DLD1 (cell line): Measurements from ENCODE around the gene CHN2.

Experiments
- in situ Hi-C: cut with HindIII; loops from 2 replicates; pipeline ENCODE4 v1.10.0; 2017; ENCODE audit warnings: low sequenced_read_pairs

CHN2 gene

DNA sequence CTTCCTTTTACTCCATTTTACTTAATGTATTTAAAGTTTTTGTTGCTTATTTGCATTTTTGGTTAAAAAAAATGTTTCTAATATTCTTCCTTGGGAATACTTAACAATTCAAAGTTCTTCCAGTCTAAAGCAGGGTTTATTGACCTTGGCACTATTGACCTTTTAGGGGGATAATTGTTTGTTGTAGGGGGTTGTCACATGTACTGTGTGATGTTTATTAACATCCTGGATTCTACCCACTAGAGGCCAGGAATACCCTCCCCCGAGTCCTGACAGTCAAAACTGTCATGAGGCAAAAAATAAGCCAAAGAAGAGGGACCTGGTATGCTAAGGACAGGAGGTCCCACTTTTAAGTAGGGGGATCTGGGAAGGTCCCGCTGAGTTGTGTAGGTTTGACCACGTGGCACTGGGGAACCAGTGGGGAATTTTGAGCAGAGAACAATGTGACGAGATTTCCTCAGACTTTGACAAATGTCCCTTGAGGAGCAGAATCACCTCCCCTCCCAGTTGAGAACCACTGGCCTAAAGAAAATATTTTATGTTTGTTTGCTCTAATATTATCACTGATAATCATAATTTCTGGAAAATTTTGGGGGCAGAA is 190.7 kb downstream of the CHN2 start:
- in situ Hi-C loops: no loop called here

DNA sequence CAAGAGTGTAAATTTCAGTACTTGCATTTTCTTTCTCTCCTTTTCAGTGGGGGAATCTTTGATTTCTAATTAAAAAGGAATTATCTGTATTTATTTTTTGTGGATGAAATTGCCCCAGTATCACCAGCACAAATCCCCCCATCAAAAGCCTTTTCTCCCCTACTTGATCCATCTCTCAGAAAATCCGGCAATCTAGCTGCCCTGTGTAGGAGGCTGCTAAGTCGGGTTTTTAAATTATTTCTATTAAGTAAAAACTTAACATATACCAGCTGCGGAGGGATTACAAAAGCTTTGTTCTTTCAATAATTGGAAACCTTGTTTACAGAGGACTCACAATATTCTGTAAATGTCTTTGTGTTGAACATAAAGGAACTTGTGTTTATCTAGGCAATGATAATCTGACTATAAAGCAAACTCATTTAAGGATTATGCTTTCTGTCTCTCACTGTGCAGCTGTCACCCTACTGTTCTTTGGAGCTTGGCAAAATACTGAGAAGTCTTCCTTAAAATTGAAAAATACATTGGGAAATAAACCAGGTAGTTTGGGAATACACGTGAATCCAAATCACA is 191.7 kb downstream of the CHN2 start:
- in situ Hi-C loops: no loop called here

DNA sequence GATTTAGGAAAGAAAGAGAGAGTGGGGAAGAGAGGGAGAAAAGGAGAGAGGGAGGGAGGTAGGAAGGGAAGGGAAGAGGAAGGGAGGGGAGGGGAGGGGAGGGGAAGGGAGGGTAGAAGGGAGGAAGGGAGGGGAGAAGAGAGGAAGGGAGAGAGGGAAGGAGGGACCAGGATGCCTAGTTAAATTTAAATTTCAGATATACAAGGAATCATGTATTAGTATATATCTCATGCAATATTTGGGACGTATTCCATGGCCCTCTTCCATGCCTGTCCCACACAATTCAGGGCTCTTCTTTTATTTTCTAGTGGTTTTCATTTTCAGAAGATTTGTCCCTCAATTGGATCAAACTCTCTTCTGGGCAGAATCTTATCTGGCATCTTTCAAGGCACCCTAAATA is 196.7 kb downstream of the CHN2 start:
- in situ Hi-C loops: no loop called here

DNA sequence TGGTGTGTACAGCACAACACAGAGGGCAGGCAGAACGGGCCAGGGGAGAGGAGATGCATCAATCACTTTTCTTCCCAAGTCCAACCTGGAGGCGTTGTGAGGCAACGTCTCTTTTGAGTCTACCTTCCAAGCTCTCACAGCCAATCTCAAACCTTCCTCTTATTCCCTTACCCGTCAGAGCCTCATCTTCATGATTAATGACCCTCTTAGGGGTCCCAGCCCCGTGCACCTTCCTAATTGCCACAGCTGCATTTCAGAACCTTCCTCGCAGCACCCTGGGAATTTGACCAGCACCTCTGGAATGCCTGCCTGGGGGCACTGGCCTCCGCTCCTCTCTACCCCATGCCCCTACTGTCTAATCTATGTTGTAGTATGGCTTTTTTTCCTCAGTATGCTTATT is 199.7 kb downstream of the CHN2 start:
- in situ Hi-C loops: no loop called here

DNA sequence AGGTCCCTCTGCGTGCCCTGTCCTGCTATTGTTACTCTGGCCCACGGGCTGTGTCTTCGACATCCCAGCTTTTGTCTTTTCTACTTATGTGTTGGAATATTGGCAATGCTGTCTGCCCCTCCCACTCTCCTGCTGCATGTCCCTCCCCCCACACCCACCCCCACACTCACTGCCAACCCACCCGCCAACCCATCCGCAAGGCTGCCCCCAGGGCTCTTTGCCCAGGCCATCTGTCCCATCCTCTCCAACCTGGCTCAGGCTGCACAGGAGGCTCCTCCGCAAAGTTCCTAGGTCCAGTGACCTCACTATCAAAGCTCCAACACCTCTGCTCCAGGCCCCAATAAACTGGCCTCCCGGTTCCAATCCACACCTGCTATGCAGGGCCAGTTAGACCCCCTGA is 202.0 kb downstream of the CHN2 start:
- in situ Hi-C loops: no loop called here

DNA sequence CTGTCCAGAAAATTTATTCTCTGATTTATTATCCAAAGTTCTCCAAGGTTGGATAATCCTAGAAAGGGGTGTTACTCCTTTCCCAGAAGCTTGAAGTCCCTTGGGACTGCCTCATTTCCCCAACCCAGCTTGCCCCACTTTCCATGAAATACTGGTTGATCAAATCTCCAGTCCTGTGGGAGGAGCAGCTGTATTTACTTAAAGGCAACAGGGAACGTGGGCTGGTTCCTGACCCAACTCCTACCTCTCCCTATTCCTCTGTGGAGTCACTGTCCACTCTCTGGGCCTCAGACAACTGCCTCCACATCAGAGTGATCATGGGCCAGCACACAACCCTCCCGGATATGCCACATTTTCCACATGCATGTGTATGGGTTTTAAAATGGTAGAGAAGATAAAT is 202.8 kb downstream of the CHN2 start:
- in situ Hi-C loops: no loop called here

DNA sequence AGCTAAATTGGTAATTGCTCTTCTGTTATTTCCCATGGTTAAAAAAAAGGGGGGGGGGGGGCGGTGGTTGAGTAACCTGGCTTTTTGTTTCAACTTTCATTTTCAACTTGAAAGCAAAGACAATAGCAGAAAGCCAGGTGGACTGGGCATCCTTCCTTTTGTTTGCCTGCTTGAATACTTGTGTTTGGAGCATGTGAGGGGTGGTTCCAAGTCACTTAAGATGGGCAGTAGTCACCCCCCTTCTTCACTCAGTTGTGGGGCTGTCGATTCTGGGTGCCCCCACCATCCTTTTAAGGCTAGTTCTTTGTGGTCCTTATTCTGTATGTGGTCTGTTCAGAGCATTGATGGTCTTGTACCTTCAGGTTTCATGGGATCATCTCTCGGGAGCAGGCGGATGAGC is 203.4 kb downstream of the CHN2 start:
- in situ Hi-C loops: no loop called here

DNA sequence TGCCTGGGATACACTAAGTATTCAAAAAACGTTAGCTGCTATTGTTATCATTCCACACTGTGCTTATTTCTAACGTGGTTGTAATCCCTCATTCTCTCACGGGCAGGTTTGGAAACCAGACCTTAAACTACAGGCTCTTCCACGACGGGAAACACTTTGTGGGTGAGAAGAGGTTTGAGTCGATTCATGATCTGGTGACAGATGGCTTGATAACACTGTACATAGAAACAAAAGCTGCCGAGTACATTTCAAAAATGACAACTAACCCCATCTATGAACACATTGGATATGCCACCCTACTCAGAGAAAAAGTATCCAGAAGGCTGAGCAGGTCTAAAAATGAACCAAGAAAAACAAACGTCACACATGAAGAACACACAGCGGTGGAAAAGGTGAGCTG is 205.9 kb downstream of the CHN2 start:
- in situ Hi-C loops: no loop called here

DNA sequence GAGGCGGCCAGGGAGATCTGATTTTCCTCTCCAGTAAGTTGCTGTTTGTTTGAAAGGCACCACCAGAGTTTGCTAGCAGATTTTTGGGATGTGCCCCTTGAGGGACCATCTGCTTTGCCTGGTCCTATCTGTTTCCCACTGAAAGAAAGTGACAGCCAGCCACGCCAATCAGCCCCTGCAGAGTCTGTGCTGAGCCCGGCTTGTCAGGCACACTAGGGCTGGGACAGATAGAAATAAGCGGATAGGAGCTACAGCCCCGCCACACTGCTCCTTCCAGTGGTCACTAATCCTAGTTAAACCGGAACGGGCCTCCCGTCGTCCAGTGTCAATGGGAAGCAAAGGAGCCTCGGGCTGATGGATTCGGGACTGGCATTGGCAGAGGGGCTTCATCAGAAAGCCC is 207.2 kb downstream of the CHN2 start:
- in situ Hi-C loops: no loop called here

DNA sequence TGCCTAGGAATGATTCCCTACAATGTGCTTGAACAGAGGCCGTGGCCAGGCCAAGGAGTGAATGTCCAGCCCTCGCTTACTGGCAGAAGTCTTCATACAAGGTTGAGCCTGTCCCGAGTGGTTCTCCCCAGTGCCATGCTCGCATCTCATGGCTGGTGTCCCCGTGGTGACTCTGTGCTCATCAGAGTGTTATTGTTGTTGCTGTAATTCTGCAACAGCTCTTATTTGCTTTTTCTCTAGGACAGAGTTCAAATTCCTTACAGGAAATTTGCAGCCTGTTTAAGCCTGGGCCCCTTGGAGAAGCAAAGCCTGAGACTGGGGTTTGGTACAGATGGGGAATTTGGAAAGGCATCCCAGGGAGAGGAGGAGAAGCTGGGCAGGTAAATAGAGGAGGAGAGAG is 211.3 kb downstream of the CHN2 start:
- in situ Hi-C loops: no loop called here

DNA sequence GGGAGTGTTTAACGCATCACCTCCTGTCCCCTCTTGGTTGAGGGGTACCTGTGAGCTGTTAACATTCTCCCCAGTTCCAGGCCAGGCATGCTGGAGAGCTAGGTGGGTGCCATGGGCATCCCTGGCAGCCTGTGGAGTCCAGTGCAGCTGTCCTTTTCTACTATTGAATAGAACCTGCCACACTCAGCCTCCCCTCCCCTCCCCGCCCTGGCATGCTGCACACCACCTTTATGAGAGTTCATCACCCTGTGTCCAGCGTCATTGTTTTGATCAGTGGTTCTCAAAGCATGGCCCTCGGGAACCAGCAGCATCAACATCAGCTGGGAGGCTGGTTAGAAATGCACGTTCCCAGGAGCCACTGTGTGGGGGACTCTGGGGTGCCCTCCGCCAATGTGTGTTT is 211.8 kb downstream of the CHN2 start:
- in situ Hi-C loops: no loop called here

DNA sequence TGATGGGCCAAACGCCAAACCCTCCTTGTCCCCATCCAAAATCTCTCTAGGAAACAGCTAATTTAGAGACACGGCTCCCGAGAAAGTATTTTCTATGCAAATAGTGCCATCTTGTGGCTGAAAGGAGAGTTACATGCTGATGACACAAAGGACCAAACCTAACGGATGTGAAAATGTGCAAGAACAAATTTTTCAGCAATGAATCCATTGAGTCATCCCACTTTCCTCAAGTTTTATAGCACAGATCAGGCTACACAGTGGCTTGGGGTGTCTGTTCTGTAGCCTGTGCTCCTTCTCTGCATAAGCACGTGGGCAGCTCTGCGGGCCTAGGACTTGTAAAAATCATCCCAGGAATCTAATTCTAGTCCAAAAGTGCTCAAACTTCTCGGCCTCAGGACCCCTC is 214.3 kb downstream of the CHN2 start:
- in situ Hi-C loops: no loop called here

DNA sequence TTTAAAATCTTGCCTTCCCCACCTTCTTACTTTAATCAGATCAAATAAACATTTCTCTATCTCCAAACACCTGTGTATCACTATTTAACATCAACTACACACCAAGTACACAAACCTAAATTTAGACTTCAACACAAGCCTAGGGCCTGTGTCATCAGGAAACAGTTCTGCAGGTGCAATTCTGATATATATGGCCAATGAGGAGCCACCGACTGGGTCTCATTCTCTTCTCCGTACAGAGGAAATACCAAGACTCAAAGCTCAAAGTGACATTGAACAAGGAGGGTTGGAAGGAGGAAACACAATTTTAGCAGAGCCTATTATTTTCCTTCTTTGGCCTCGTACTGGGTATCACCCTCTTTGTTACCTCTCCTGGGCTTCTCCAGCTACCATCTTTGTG is 216.4 kb downstream of the CHN2 start:
- in situ Hi-C loops: loop anchor here (5.0 kb wide), 1 partner anchor 489 kb away; no protein-coding TSS in a partner anchor

DNA sequence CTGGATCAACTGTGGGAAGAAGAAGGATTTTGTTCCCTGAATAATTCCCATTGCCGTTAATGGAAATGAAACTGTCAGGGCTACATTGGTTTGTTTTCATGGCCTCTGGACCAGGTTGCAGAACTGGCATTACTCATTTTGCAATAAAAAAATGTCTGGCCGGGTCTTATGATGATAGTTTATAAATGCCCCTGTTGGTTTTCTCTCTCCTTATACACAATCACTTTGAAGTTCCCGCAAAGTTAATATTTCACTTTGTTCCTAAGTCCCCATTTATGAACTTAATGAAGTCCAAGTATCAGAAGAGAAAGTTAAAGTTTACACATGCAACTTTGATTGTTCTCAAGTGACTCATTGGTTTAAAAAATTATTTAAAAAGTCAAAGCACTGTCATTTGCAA is 218.3 kb downstream of the CHN2 start:
- in situ Hi-C loops: loop anchor here (5.0 kb wide), 1 partner anchor 491 kb away; no protein-coding TSS in a partner anchor

DNA sequence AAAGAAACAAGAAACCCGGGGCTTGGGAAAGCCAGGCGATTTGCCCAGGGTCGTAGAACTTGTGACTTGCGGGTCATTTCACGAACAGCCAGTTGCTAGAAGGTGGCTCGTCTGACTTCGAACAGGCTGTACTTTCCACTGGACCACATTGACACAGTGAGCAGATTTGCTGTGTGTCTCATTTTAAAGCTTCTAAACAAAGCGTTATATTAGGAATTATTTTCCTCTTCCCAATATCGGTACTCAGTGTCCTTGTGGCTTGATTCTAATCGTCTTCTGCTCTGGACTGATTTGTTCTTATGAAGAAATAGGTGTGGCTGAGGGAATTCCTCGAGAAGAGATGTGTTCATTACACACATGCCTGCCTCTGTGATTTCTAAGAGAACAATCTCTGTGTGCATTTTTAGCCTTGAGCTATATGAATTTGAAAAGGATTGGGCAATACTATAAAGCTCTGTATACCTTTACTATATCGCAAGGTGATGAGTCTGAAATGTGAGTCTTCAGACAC is 219.1 kb downstream of the CHN2 start:
- in situ Hi-C loops: loop anchor here (5.0 kb wide), 1 partner anchor 491 kb away; no protein-coding TSS in a partner anchor

DNA sequence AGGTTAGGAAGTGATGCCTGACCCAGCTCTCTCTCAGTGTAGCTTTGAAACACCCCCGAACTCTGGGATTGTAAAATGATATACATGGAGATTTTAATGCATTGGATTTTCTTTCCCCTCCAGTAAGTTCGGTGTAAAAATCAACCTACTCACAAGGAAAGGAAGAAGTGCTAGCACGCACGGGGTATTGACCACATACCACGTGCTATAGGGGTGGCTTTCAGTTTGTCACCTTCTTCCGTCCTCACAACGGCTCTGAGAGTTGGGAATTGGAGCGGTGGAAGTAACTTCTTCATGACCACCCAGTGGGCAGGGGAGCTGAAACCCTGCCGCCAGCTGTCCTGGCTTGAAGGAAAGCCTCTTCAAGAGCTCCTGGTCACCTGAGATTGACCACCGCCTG is 219.6 kb downstream of the CHN2 start:
- in situ Hi-C loops: loop anchor here (5.0 kb wide), 1 partner anchor 492 kb away; no protein-coding TSS in a partner anchor

DNA sequence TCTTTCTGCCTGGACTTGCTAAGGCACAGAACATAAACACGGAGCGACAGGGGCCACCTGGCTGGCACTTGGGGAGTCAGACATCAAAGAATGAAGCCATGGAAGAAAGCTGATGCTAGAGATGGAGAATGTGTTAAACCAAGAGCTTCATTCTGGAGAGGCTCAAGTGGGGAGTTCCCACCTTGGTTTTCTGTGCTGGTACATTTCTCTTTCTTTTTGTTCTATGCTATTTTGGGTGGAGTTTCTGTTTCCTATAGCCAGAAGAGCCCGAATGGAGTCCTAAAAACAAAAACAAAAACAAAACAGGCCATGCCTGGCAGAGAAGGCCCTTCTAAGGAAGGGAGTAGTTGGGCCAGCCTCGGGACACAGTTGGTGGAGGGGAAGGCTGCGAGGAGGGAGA is 220.6 kb downstream of the CHN2 start:
- in situ Hi-C loops: no loop called here

DNA sequence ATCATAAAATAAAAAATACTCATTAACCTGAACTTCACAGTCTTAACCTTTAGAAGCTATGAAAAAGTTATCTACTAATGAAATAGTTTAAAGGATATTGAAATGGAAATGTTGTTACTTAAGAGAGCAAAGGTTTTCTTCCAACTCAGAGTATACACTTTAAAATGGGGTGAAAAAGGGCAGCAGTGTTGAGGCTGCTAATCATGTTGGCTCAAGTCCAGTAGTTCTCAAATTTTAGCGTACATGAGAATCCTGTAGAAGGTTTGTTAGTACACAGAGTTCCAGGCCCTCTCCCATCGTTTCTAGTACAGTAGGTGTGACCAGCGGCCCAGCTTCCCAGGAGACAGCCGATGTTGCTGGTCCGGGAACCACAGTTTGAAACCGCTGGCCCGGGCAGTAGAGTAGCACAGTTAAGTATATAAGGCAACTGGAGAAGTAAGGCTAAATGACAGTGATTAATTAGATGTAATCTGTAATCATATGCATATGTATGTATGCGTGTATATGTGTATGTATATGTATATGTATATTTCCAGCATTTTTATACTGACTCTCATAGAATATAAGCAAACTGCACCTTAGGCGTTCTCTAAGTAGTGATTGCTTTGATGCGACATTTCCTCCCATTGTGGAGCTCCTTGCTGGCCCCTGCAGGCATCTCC is 221.8 kb downstream of the CHN2 start:
- in situ Hi-C loops: no loop called here

DNA sequence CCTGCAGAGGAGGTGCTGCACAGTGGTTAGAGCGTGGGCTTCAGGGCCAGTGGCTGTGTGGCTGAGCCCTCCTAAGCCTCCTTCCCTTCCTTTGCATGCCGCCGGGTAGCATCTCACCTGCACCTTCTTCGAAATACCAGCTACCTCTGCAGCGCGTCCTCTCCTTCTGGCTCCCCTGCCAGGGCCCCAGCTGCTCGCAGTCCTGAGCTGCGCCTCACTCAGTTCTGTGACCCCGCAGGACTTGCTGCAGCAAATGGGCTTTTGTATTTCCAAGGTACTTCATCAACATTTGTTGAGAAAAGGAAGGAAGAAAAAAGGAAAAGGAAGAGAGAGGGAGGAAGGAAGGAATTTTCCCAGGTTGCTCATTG is 222.3 kb downstream of the CHN2 start:
- in situ Hi-C loops: no loop called here

DNA sequence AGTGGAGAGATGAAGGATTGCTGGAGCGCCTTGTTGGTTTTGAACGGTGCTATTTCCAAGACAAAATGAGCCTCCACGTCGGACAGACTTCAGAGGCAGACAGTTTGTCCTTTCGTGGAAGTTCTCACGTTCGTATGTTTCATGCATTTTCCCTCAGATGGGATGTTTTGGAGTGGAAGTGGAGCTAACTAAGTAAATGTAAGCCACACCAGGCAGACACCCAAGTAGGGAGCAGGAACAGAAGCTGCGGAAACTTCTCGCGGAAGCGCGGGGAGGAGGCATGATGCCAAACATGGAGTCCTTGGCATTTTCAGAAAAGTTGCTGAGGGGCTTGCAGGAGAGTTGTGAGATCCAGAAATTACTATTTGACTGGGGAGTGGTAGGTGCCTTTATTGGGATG is 223.5 kb downstream of the CHN2 start:
- in situ Hi-C loops: no loop called here

DNA sequence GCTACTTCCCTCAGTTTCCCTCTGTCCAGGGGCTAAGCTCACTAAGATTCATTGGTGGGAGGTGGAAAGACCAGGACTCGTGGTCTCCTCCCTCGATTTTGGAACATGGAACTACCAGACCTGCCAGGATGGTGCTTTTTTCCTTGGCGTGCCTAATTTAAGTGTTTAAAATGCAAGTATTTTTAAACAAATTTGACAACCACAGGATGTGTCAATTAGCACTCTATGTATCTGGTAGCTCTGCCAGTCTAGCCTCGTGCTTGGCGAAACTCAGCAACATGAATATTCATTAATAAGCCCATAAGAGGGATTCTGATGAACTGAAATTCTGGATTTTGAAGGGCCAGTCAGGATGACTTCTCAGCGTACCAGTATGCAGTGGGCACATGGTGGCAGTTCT is 224.1 kb downstream of the CHN2 start:
- in situ Hi-C loops: no loop called here

DNA sequence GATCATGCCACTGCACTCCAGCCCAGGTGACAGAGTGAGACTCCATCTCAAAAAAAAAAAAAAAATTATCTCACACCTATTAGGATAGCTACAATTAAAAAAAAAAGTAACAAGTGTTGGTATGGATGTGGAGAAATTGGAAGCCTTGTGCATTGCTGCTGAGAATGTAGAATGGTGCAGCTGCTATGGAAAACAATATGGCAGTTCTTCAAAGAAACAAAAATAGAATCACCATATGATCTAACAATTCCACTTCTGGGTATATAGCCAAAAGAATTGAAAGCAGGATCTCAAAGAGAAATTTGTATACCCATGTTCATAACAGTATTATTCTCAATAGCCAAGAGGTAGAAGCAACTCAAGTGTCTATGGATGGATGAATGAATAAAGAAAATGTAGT is 225.4 kb downstream of the CHN2 start:
- in situ Hi-C loops: no loop called here
